Osteoblast (primary cell): Measurements from ENCODE around the gene FAF1. TPM values are rescaled to one million over a fixed set of nuclear protein-coding genes. Genes with fewer than 3 reads are reported as not detected.
A peak's percentile ranks its signal among the peaks of the same experiment; 100 is the strongest.

Experiments
- DNase-seq: peaks from one replicate; pipeline ENCODE4 v3.0.0; 2011; ENCODE audit warnings: low spot score, mixed read lengths; ENCODE audit not compliant: insufficient read length; ENCODE audit errors: missing footprints
- H2AFZ ChIP-seq: 2 replicates; pipeline ENCODE4 v1.6.0; 2011; ENCODE audit warnings: mild to moderate bottlenecking, low read length
- H3K27ac ChIP-seq: 2 replicates; pipeline ENCODE4 v1.5.1; 2011; ENCODE audit warnings: mild to moderate bottlenecking, low read depth, low read length, moderate library complexity
- H3K27me3 ChIP-seq: 2 replicates; pipeline ENCODE4 v1.6.0; 2012; ENCODE audit warnings: mild to moderate bottlenecking, control low read depth, inconsistent platforms, low read length, moderate library complexity; ENCODE audit not compliant: insufficient read depth
- H3K36me3 ChIP-seq: 2 replicates; pipeline ENCODE4 v1.5.1; 2011; ENCODE audit warnings: mild to moderate bottlenecking, low read length, control low read depth, moderate library complexity; ENCODE audit not compliant: insufficient read depth
- H3K4me1 ChIP-seq: 2 replicates; pipeline ENCODE4 v1.5.1; 2011; ENCODE audit warnings: mild to moderate bottlenecking, low read length, control low read depth, moderate library complexity; ENCODE audit not compliant: insufficient read depth
- H3K4me2 ChIP-seq: 2 replicates; pipeline ENCODE4 v1.6.0; 2011; ENCODE audit warnings: mild to moderate bottlenecking, low read length; ENCODE audit not compliant: insufficient read depth
- H3K4me3 ChIP-seq: fragments of 200-600 bp; sonication (generic); 3 replicates; pipeline ENCODE4 v1.5.1; 2012; ENCODE audit warnings: mild to moderate bottlenecking, low read length, inconsistent platforms; ENCODE audit not compliant: insufficient read depth
- H3K79me2 ChIP-seq: 2 replicates; pipeline ENCODE4 v1.6.0; 2012; ENCODE audit warnings: mild to moderate bottlenecking, low read length, control low read depth, inconsistent platforms; ENCODE audit not compliant: insufficient read depth
- H3K9me3 ChIP-seq: 2 replicates; pipeline ENCODE4 v1.5.1; 2011; ENCODE audit warnings: low read depth, low read length, control low read depth
- H4K20me1 ChIP-seq: 2 replicates; pipeline ENCODE4 v1.6.0; 2012; ENCODE audit warnings: mild to moderate bottlenecking, low read length, control low read depth; ENCODE audit not compliant: insufficient read depth
- CTCF ChIP-seq: IDR thresholded peaks from 2 replicates; pipeline ENCODE4 v1.5.1; 2011; ENCODE audit warnings: mild to moderate bottlenecking, low read depth, low read length, moderate library complexity; ENCODE audit errors: extremely low read depth
- total RNA-seq: library from RNA; depleted of rRNA; stranded (reverse); fragments of >200 nt; gene quantifications from 2 replicates; pipeline ENCODE4 v1.2.3, GENCODE V29; 2012

The FAF1 gene
- total RNA-seq, 1 donor: 40.5 TPM

GRCh38 chr1:50973255-50973654 is 13.2 kb upstream of the FAF1 start:
- H3K27me3 ChIP-seq: no peaks in the 10 kb centered on the region
- no peaks in the 10 kb centered on the region for H4K20me1 ChIP-seq
- no peak for TF ChIP-seq CTCF
- peaks cover 25% of the 10 kb centered on the region for H3K4me1 ChIP-seq
- H2AFZ ChIP-seq: peak overlapping the region; percentile 8
- H3K79me2 ChIP-seq: peaks cover 80% of the 10 kb centered on the region
- no peaks in the 10 kb centered on the region for H3K9me3 ChIP-seq
- H3K36me3 ChIP-seq: no peaks in the 10 kb centered on the region
- peak overlapping the region; percentile 99 for H3K4me2 ChIP-seq
- peak overlapping the region; percentile 33 for H3K4me3 ChIP-seq
- no peak for DNase-seq
- H3K27ac ChIP-seq: peak overlapping the region; percentile 44

- Histone ChIP-seq H3K27ac (peak overlapping the region; percentile 44), H2AFZ (peak overlapping the region; percentile 54)
These were observed 12.7 kb upstream of the FAF1 start for GRCh38 chr1:50972766-50973165.

GRCh38 chr1:50971748-50972305 is 11.8 kb upstream of the FAF1 start:
- H3K4me1 ChIP-seq: peaks cover 25% of the 10 kb centered on the region
- H2AFZ ChIP-seq: peak overlapping the region; percentile 36
- DNase-seq: no peak
- no peak for TF ChIP-seq CTCF
- H3K9me3 ChIP-seq: no peaks in the 10 kb centered on the region
- peaks cover 71% of the 10 kb centered on the region for H3K79me2 ChIP-seq
- H4K20me1 ChIP-seq: no peaks in the 10 kb centered on the region
- H3K4me3 ChIP-seq: peak overlapping the region; percentile 97
- H3K27me3 ChIP-seq: no peaks in the 10 kb centered on the region
- peak overlapping the region; percentile 99 for H3K4me2 ChIP-seq
- no peaks in the 10 kb centered on the region for H3K36me3 ChIP-seq
- H3K27ac ChIP-seq: peak overlapping the region; percentile 98

More at GRCh38 chr1:50972766-50973165, 12.7 kb upstream of the FAF1 start:
- Histone ChIP-seq H3K36me3 (no peaks in the 10 kb centered on the region), H3K4me3 (peak overlapping the region; percentile 44), H3K9me3 (no peaks in the 10 kb centered on the region), H3K79me2 (peaks cover 77% of the 10 kb centered on the region), H3K27me3 (no peaks in the 10 kb centered on the region), H4K20me1 (no peaks in the 10 kb centered on the region), H3K4me2 (peak overlapping the region; percentile 99), H3K4me1 (peaks cover 25% of the 10 kb centered on the region)
- no peak for TF ChIP-seq CTCF
- no peak for DNase-seq

- no peaks in the 10 kb centered on the region for H3K9me3 ChIP-seq
- H3K79me2 ChIP-seq: peaks cover 64% of the 10 kb centered on the region
- H3K27ac ChIP-seq: peak overlapping the region; percentile 98
- peaks cover 18% of the 10 kb centered on the region for H3K4me1 ChIP-seq
- peak overlapping the region; percentile 99 for H3K4me2 ChIP-seq
- DNase-seq: no peak
- H3K36me3 ChIP-seq: no peaks in the 10 kb centered on the region
- peak overlapping the region; percentile 97 for H2AFZ ChIP-seq
- no peaks in the 10 kb centered on the region for H4K20me1 ChIP-seq
- no peak for TF ChIP-seq CTCF
- H3K4me3 ChIP-seq: peak overlapping the region; percentile 97
- no peaks in the 10 kb centered on the region for H3K27me3 ChIP-seq
These were observed 11.0 kb upstream of the FAF1 start for GRCh38 chr1:50970931-50971582.
